HG03571 (cell line): ENCODE measurements around the gene CREBBP.

Experiments
- ATAC-seq: cut with Tn5 transposase; IDR thresholded peaks from one replicate; pipeline ENCODE4 v1.9.1; 2021; ENCODE audit not compliant: unreplicated experiment

CREBBP gene

GRCh38 chr16:3769013-3769412 lies 111.5 kb downstream of the CREBBP start:
- no peak for ATAC-seq

GRCh38 chr16:3767333-3767986 lies 113.1 kb downstream of the CREBBP start:
- ATAC-seq, result no peak

- no peak for ATAC-seq
These were observed 114.3 kb downstream of the CREBBP start for GRCh38 chr16:3766177-3766576.

- ATAC-seq, result no peak
These were observed 116.1 kb downstream of the CREBBP start for GRCh38 chr16:3764409-3764808.

- ATAC-seq, result no peak
These were observed 118.3 kb downstream of the CREBBP start for GRCh38 chr16:3762107-3762750.

- no peak for ATAC-seq
These were observed 119.0 kb downstream of the CREBBP start for GRCh38 chr16:3761375-3762106.

GRCh38 chr16:3760518-3760917 lies 120.0 kb downstream of the CREBBP start:
- ATAC-seq, result no peak

GRCh38 chr16:3759736-3760135 lies 120.8 kb downstream of the CREBBP start:
- ATAC-seq, result no peak

GRCh38 chr16:3756113-3756512 lies 124.4 kb downstream of the CREBBP start:
- no peak for ATAC-seq

GRCh38 chr16:3755249-3755648 lies 125.3 kb downstream of the CREBBP start:
- ATAC-seq, result no peak

GRCh38 chr16:3754772-3755171 lies 125.7 kb downstream of the CREBBP start:
- no peak for ATAC-seq

- no peak for ATAC-seq
These were observed 126.3 kb downstream of the CREBBP start for GRCh38 chr16:3754081-3754703.

GRCh38 chr16:3752984-3753383 lies 127.5 kb downstream of the CREBBP start:
- ATAC-seq, result no peak

- ATAC-seq, result no peak
These were observed 128.6 kb downstream of the CREBBP start for GRCh38 chr16:3751878-3752277.

GRCh38 chr16:3748307-3748706 lies 132.2 kb downstream of the CREBBP start:
- ATAC-seq, result no peak

GRCh38 chr16:3745751-3746355 lies 134.7 kb downstream of the CREBBP start:
- ATAC-seq, result no peak

GRCh38 chr16:3744018-3744417 lies 136.5 kb downstream of the CREBBP start:
- ATAC-seq, result no peak

- ATAC-seq, result no peak
These were observed 139.6 kb downstream of the CREBBP start for GRCh38 chr16:3740934-3741333.

GRCh38 chr16:3740186-3740585 lies 140.3 kb downstream of the CREBBP start:
- no peak for ATAC-seq

- ATAC-seq, result no peak
These were observed 140.9 kb downstream of the CREBBP start for GRCh38 chr16:3739636-3740035.

- ATAC-seq, result no peak
These were observed 142.0 kb downstream of the CREBBP start for GRCh38 chr16:3738541-3738940.
